Pancreas (tissue), 10 donors: Measurements from ENCODE around the gene RASL11B. TPM values are rescaled to one million over a fixed set of nuclear protein-coding genes. Genes with fewer than 3 reads are reported as not detected.

ENCODE experiments used
- ATAC-seq, 4 donors: fragments of 200-7000 bp; cut with Tn5 transposase; one replicate each; pipeline versions ENCODE4 v1.8.0 to v1.9.1; 2020; ENCODE audit warnings: mild to moderate bottlenecking in 4 of 4, moderate library complexity in 4 of 4
- DNase-seq, 6 donors: peaks; one replicate each; pipeline ENCODE4 v3.0.0-alpha.2; 2020
- FAIRE-seq: peaks from 2 replicates; lab custom pipeline; 2012; peaks lifted over from hg19 to GRCh38; lab: Jason Lieb, UNC
- H3K27ac ChIP-seq, 4 donors: fragments of 200-600 bp; sonication (generic); 1 replicate in 3 of 4; 2 replicates in 1 of 4; pipeline versions ENCODE4 v1.5.0 to v1.8.0; 2020
- H3K27me3 ChIP-seq, 4 donors: fragments of 200-600 bp; one replicate each; pipeline ENCODE4 v1.8.0; 2021
- H3K36me3 ChIP-seq, 3 donors: fragments of 200-600 bp; sonication (generic) in 1 of 3; one replicate each; pipeline versions ENCODE4 v1.5.0 to v1.8.0; 2020 to 2021
- H3K4me1 ChIP-seq, 3 donors: fragments of 200-600 bp; one replicate each; pipeline ENCODE4 v1.8.0; 2021
- H3K4me3 ChIP-seq, 4 donors: fragments of 200-600 bp; sonication (generic) in 2 of 4; one replicate each; pipeline versions ENCODE4 v1.5.0 to v1.8.0; 2020 to 2021
- H3K9me3 ChIP-seq, 4 donors: fragments of 200-600 bp; one replicate each; pipeline ENCODE4 v1.8.0; 2021
- WGBS, 2 donors: extraction: QIAGEN DNeasy Blood & Tissue Kit; methylation state at CpG; one replicate each; pipeline ENCODE4 v1.1.7; 2013; 5-methylcytosine and 5-hydroxymethylcytosine counted together
- intact Hi-C, 3 donors: fragments of 100-400 bp; cut with DNase I; formaldehyde crosslinking; loops; one replicate each; pipeline versions ENCODE4 v1.11.1 to v1.14.2; 2022
- polyA plus RNA-seq, 2 donors: library from polyadenylated mRNA; stranded (reverse); fragments of 200-250 nt; gene quantifications; one replicate each; pipeline ENCODE4 v1.2.3, GENCODE V29; 2013
- total RNA-seq, 6 donors: library from RNA; stranded (reverse); fragmentation: NEBNext Ultra II Directional in 4 of 6; extraction: Animal tissue kit (Norgen Biotek cat#: 25700) in 4 of 6; gene quantifications; one replicate each; pipeline versions ENCODE4 v1.2.1 to v1.2.4, GENCODE V29; 2021 to 2023
- TF ChIP-seq, protein P1 (sequence below), 4 donors: fragments of 200-600 bp; sonication (generic) in 3 of 4; IDR thresholded peaks; one replicate each; pipeline versions ENCODE4 v1.5.0 to v1.8.0; 2021; ENCODE audit warnings: antibody characterized with exemption in 4 of 4
- donor health status: healthy with polysubstance abuse.
- donor health status: DM: no; HTN: no; CAD: no; lungs with moderate emphysema.
- donor health status: DM: no; HTN: no; CAD: no.
- donor health status: control.
- donor health status: control.
- donor health status: Bipolar disorder and iron deficiency.
- donor health status: DM: yes; HTN: yes; CAD: no.
- donor health status: DM: no; HTN: no; CAD: no.
- donor health status: DM: no; HTN: no; CAD: no.
- donor health status: DM: yes; HTN: yes; CAD: no.

The RASL11B gene
- total and polyA plus RNA-seq, 8 donors, result 0.19 to 2.3 (median 0.66) TPM; not detected in 1

DNA sequence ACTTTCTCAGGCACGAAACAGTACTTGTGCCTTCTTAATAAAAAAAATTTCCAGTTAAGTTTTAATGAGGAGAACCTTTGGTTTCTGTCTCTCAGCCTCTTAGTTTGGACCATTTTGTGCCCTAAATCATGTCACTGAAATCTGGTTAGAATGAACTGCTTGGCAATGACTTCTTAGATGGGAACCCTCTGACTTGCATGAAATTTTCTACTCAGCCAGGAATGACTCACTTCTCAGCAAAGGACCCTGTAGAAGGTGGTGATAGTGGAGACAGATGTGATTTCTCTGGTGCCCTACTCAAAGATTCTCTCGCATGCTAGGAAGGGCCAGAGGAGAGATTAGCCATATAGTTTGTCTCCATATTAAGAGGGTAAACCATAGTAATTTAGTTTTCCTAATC, 50.5 kb downstream of the RASL11B start:
- ATAC-seq, result peak in 1 of 4 donors; percentile 25
- intact Hi-C loops, result no loop called here
- Histone ChIP-seq H3K4me3 (no peak overlapping the region), H3K27me3 (no peaks in the 10 kb centered on the region), H3K36me3 (no peaks in the 10 kb centered on the region), H3K9me3 (no peaks in the 10 kb centered on the region), H3K27ac (peak overlapping the region in 1 of 4 donors; percentile 78), H3K4me1 (peaks cover 6 to 26% (median 26%) of the 10 kb centered on the region in 3 donors)
- WGBS, 2 donors, result 86 to 94% methylated on average over 2 of the region's 2 CpGs
- no peak for FAIRE-seq
- TF ChIP-seq, protein P1, sequence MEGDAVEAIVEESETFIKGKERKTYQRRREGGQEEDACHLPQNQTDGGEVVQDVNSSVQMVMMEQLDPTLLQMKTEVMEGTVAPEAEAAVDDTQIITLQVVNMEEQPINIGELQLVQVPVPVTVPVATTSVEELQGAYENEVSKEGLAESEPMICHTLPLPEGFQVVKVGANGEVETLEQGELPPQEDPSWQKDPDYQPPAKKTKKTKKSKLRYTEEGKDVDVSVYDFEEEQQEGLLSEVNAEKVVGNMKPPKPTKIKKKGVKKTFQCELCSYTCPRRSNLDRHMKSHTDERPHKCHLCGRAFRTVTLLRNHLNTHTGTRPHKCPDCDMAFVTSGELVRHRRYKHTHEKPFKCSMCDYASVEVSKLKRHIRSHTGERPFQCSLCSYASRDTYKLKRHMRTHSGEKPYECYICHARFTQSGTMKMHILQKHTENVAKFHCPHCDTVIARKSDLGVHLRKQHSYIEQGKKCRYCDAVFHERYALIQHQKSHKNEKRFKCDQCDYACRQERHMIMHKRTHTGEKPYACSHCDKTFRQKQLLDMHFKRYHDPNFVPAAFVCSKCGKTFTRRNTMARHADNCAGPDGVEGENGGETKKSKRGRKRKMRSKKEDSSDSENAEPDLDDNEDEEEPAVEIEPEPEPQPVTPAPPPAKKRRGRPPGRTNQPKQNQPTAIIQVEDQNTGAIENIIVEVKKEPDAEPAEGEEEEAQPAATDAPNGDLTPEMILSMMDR (IDR thresholded peaks at IDR 0.05), result no peak
- DNase-seq, result no peak

DNA sequence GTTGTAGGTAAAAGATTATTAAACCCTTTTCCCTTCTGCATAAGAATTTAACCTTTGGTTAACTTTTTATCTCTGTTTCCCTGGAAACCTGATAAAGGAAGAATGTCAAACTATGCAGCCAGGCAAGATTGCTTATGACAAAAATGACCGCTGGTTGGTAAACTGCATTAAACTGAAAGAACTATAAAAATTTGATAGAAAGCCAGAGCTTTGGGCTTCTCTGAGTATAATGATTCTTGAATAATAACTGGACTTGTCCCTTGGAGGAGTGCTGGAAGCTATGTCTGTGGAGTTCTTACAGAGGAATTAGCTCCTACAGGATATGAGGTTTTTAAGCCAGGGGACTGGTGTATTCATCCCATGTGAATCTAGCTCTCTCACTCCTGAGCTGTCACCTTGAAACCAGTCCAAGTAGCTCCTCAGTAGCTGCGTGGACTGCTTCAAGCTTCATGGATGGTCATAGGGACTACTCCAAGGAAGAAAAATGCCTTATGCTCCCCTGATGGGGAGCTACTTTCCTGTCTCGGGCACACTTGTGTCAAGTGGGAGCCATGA, 52.0 kb downstream of the RASL11B start:
- no peak for FAIRE-seq
- Histone ChIP-seq H3K4me1 (peaks cover 6 to 26% (median 26%) of the 10 kb centered on the region in 3 donors), H3K4me3 (no peak overlapping the region), H3K27me3 (no peaks in the 10 kb centered on the region), H3K9me3 (no peaks in the 10 kb centered on the region), H3K36me3 (no peaks in the 10 kb centered on the region), H3K27ac (peak overlapping the region; percentile 36 to 78 (median 74))
- peak; percentile 71 to 87 (median 82) for ATAC-seq
- TF ChIP-seq, protein P1 (IDR thresholded peaks at IDR 0.05), result no peak
- peak in 3 of 6 donors; percentile 9 to 33 (median 20) for DNase-seq
- WGBS, 2 donors, result 31% methylated on average over 3 of the region's 3 CpGs
- intact Hi-C loops, result no loop called here

DNA sequence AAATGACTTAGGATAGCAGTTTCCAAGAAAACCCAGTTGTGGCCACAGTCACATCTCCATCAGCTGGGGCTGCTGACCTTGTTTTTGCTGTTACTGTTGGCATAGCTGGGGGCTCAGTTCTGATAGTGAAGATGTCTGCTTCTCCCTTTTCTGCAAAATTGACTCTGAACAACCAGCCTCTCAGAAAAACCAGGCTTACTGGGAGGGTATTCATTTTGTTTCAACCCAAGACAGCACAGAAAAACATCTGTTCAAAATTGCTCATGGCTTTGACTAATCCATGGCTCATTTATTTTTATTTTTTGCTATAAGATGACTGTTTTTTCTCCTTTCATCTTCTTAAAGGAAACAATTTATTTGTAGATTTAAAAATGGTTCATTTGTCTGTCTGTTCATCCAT, 53.1 kb downstream of the RASL11B start:
- Histone ChIP-seq H3K27ac (peak overlapping the region in 3 of 4 donors; percentile 39 to 78 (median 72)), H3K27me3 (no peaks in the 10 kb centered on the region), H3K9me3 (no peaks in the 10 kb centered on the region), H3K4me1 (peaks cover 6 to 26% (median 26%) of the 10 kb centered on the region in 3 donors), H3K36me3 (no peaks in the 10 kb centered on the region), H3K4me3 (no peak overlapping the region)
- FAIRE-seq, result no peak
- DNase-seq, result no peak
- TF ChIP-seq, protein P1 (IDR thresholded peaks at IDR 0.05), result no peak
- intact Hi-C loops, result no loop called here
- no peak for ATAC-seq

DNA sequence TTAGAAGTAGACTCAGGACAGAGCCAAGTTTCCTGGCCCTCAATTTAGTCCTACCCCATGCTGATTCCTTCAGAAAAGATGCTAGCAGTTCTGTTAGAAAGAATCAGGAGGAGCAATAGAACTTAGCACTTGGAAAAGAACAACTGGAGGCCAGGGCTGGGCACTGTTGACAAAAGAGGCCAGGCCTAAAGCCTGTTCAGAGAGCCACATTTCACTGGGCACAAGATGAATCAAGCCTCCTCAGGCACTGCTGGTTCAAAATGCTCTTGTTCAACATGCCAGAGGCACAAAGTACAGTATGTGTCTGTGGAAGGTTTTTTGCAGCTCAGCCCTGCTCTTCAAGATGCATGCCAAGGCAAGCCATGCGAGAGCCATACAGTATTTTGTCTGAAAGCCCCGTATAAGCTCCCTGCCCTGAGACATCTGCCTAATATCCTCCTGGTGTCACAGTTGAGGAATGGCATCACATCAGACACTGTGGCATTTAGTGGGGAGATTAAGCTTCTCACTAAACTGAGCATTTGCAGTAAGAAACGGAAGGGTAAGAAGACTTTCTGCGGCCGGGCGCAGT, 53.7 kb downstream of the RASL11B start:
- Histone ChIP-seq H3K27ac (peak overlapping the region in 1 of 4 donors; percentile 78), H3K4me3 (no peak overlapping the region), H3K27me3 (no peaks in the 10 kb centered on the region), H3K36me3 (no peaks in the 10 kb centered on the region), H3K4me1 (peaks cover 6 to 26% (median 26%) of the 10 kb centered on the region in 3 donors), H3K9me3 (no peaks in the 10 kb centered on the region)
- WGBS, 2 donors, result 93 to 96% methylated on average over 6 of the region's 6 CpGs
- no peak for ATAC-seq
- no peak for DNase-seq
- intact Hi-C loops, result no loop called here
- TF ChIP-seq, protein P1 (IDR thresholded peaks at IDR 0.05), result no peak
- FAIRE-seq, result no peak

Other genes starting within 250 kb of the RASL11B start
- 10 to 100 TPM in 3 of 6 donors, 1 to 10 TPM in 3; 8.4 to 12.1 (median 10.1) TPM for gene USP46, start 203.0 kb upstream of the RASL11B start, total RNA-seq
- 1 to 10 TPM; 1.5 to 3.0 TPM for gene USP46, start 203.0 kb upstream of the RASL11B start, polyA plus RNA-seq
- gene ERVMER34-1, start 110.9 kb upstream of the RASL11B start, total RNA-seq, result 1 to 10 TPM in 1 of 6 donors, under 1 TPM in 5; 0.14 to 1.7 (median 0.48) TPM
- under 1 TPM; 0.14 to 0.15 TPM for gene ERVMER34-1, start 110.9 kb upstream of the RASL11B start, polyA plus RNA-seq